Body of pancreas (tissue), 4 donors: ENCODE data around the gene PSKH1. TPM values are rescaled to one million over a fixed set of nuclear protein-coding genes. Genes with fewer than 3 reads are reported as not detected.
A peak's percentile ranks its signal among the peaks of the same experiment; 100 is the strongest.

Experiments
- ATAC-seq: fragments of 150-250 bp; one replicate; pipeline ENCODE4 v1.9.1; 2016
- DNase-seq, 4 donors: peaks; one replicate each; pipeline ENCODE4 v3.0.0-alpha.2; 2019
- H3K27ac ChIP-seq, 4 donors: fragments of 200-600 bp; sonication (generic); 1 replicate in 3 of 4; 2 replicates in 1 of 4; pipeline versions ENCODE4 v1.5.1 to v1.6.1; 2016 to 2019; ENCODE audit warnings: mild to moderate bottlenecking in 1 of 4, mixed read lengths in 1 of 4, moderate library complexity in 1 of 4
- H3K27me3 ChIP-seq, 2 donors: fragments of 200-600 bp; sonication (generic); one replicate each; pipeline ENCODE4 v1.6.0; 2016; ENCODE audit warnings: mild to moderate bottlenecking in 1 of 2
- H3K36me3 ChIP-seq, 2 donors: fragments of 200-600 bp; sonication (generic); replicated peaks in 1 of 2; 2 replicates each; pipeline ENCODE4 v1.5.1; 2016; ENCODE audit warnings: low read depth in 2 of 2; ENCODE audit not compliant: insufficient read depth in 1 of 2
- H3K4me1 ChIP-seq: fragments of 200-600 bp; sonication (generic); one replicate; pipeline ENCODE4 v1.6.0; 2016
- H3K4me3 ChIP-seq, 2 donors: fragments of 200-600 bp; sonication (generic); 1 replicate in 1 of 2; 2 replicates in 1 of 2; pipeline ENCODE4 v1.5.1; 2016 to 2019
- H3K9me3 ChIP-seq, 3 donors: fragments of 200-600 bp; sonication (generic); 1 replicate in 2 of 3; 2 replicates in 1 of 3; pipeline ENCODE4 v1.5.1; 2016
- CTCF ChIP-seq, 7 experiments: fragments of 450-650 bp in 4 of 7; fragments of 200-600 bp in 3 of 7; sonication (generic) in 3 of 7; IDR thresholded peaks; one replicate each; pipeline ENCODE4 v1.5.1; 2016 to 2019; ENCODE audit warnings: antibody characterized with exemption in 7 of 7
- POLR2A ChIP-seq, 3 donors: fragments of 450-650 bp; IDR thresholded peaks; one replicate each; pipeline ENCODE4 v1.6.1; 2016; ENCODE audit warnings: antibody characterized with exemption in 3 of 3, mild to moderate bottlenecking in 2 of 3
- WGBS, 2 donors: methylation state at CpG; one replicate each; pipeline ENCODE4 v1.1.5; 2017; 5-methylcytosine and 5-hydroxymethylcytosine counted together
- intact Hi-C: fragments of 100-400 bp; cut with DNase I; formaldehyde crosslinking; loops from one replicate; pipeline ENCODE4 v1.15.1; 2023
- total RNA-seq, 2 donors: library from RNA; depleted of rRNA; stranded (reverse); fragments of >200 nt; gene quantifications; one replicate each; pipeline ENCODE4 v1.1.0, GENCODE V29; 2016

Gene PSKH1
- total RNA-seq, 2 donors from 2014 or later, result 15.0 to 16.8 TPM

- WGBS, 2 donors, result 87 to 88% methylated on average over 3 to 13 of the region's 13 CpGs
- Histone ChIP-seq H3K9me3 (no peaks in the 10 kb centered on the region), H3K27me3 (no peaks in the 10 kb centered on the region), H3K4me3 (no peak overlapping the region), H3K4me1 (no peaks in the 10 kb centered on the region), H3K36me3 (peaks cover 21 to 46% of the 10 kb centered on the region in 2 donors), H3K27ac (no peak overlapping the region)
- DNase-seq, result no peak
- ATAC-seq, result no peak
- intact Hi-C loops, result loop anchor here (5.0 kb wide), 1 partner anchor 42 kb away; no protein-coding TSS in a partner anchor
- TF ChIP-seq POLR2A (IDR thresholded peaks at IDR 0.05) (no peak), CTCF (IDR thresholded peaks at IDR 0.05) (no peak)
These were observed 12.5 kb upstream of the PSKH1 start for GRCh38 chr16:67880584-67880983.

GRCh38 chr16:67881621-67882161 is 11.4 kb upstream of the PSKH1 start:
- peaks cover 21 to 46% of the 10 kb centered on the region in 2 donors for H3K36me3 ChIP-seq
- no peaks in the 10 kb centered on the region for H3K4me1 ChIP-seq
- H3K9me3 ChIP-seq, result no peaks in the 10 kb centered on the region
- no peak overlapping the region for H3K4me3 ChIP-seq
- no peak for TF ChIP-seq POLR2A (IDR thresholded peaks at IDR 0.05)
- no peak for TF ChIP-seq CTCF (IDR thresholded peaks at IDR 0.05)
- peak in 1 of 4 donors; percentile 34 for DNase-seq
- H3K27ac ChIP-seq, result no peak overlapping the region
- no peak for ATAC-seq
- WGBS, 2 donors, result 89 to 98% methylated on average over 16 to 21 of the region's 21 CpGs
- intact Hi-C loops, result loop anchor here (5.0 kb wide), 1 partner anchor 41 kb away; no protein-coding TSS in a partner anchor
- H3K27me3 ChIP-seq, result no peaks in the 10 kb centered on the region

DNA sequence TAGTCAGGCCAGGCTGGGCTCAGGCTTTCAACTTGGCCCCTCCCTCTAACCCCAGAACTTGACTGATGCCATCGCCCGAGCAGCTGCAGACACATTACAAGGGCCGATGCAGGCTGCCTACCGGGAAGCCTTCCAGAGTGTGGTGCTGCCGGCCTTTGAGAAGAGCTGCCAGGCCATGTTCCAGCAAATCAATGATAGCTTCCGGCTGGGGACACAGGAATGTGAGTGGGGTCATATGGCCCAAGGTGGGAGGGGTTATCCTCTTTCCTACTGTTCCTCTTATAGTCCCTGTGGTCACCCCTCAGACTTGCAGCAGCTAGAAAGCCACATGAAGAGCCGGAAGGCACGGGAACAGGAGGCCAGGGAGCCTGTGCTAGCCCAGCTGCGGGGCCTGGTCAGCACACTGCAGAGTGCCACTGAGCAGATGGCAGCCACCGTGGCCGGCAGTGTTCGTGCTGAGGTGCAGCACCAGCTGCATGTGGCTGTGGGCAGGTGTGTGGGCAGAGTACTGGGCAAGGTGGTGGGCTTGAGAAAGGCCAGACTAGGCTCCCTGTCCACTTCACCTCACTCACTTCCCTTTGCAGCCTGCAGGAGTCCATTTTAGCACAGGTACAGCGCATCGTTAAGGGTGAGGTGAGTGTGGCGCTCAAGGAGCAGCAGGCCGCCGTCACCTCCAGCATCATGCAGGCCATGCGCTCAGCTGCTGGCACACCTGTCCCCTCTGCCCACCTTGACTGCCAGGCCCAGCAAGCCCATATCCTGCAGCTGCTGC is 10.5 kb upstream of the PSKH1 start:
- ATAC-seq (no peak), DNase-seq (peak in 1 of 4 donors; percentile 34)
- H3K4me1 ChIP-seq, result no peaks in the 10 kb centered on the region
- TF ChIP-seq CTCF (IDR thresholded peaks at IDR 0.05) (no peak), POLR2A (IDR thresholded peaks at IDR 0.05) (no peak)
- no peak overlapping the region for H3K27ac ChIP-seq
- intact Hi-C loops, result loop anchor here (5.0 kb wide), 1 partner anchor 40 kb away; no protein-coding TSS in a partner anchor
- no peak overlapping the region for H3K4me3 ChIP-seq
- H3K27me3 ChIP-seq, result no peaks in the 10 kb centered on the region
- WGBS, 2 donors, result 71 to 100% methylated on average over 2 to 18 of the region's 18 CpGs
- no peaks in the 10 kb centered on the region for H3K9me3 ChIP-seq
- peaks cover 21 to 42% of the 10 kb centered on the region in 2 donors for H3K36me3 ChIP-seq

DNA sequence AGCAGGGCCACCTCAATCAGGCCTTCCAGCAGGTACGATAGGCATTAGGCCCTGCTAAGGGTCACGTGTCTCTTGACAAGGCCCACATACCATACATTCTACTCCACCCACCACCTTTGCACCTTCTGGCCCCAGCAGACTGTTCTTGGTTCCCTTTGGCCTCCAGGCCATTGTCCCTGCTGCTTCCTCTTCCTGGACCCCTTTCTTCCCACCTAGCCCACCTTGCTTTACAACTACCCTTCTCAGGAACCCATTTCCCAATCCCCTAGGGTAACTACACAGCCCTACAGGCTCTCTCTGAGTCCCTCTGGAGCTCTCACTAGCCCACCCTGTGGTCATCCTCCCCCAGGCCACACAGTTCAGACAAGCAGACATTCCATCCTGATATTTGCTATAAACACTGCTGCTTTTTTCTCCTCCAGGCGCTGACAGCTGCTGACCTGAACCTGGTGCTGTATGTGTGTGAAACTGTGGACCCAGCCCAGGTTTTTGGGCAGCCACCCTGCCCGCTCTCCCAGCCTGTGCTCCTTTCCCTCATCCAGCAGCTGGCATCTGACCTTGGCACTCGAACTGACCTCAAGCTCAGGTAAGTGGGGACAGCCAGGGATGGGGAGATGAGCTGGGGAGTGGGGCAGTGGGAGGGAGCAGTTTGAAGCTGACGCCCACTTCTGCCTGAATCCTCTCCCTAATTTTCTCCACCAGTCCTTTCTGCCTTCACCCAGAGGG is 9.7 kb upstream of the PSKH1 start:
- no peaks in the 10 kb centered on the region for H3K9me3 ChIP-seq
- no peak overlapping the region for H3K4me3 ChIP-seq
- DNase-seq (no peak), ATAC-seq (peak; percentile 14)
- WGBS, 2 donors, result 66 to 70% methylated on average over 6 of the region's 6 CpGs
- H3K36me3 ChIP-seq, result peaks cover 17 to 34% of the 10 kb centered on the region in 2 donors
- H3K27ac ChIP-seq, result no peak overlapping the region
- intact Hi-C loops, result loop anchor here (5.0 kb wide), 1 partner anchor 39 kb away; no protein-coding TSS in a partner anchor
- TF ChIP-seq POLR2A (IDR thresholded peaks at IDR 0.05) (no peak), CTCF (IDR thresholded peaks at IDR 0.05) (no peak)
- H3K4me1 ChIP-seq, result no peaks in the 10 kb centered on the region
- no peaks in the 10 kb centered on the region for H3K27me3 ChIP-seq
